Neural crest cell (in vitro differentiated cells): ENCODE results near the gene CHID1. TPM values are rescaled to one million over a fixed set of nuclear protein-coding genes. Genes with fewer than 3 reads are reported as not detected.

ENCODE experiments used
- DNase-seq: peaks from one replicate; pipeline ENCODE4 v3.0.0; 2021; ENCODE audit warnings: low read depth, mixed read lengths, low spot score
- H3K27ac Mint-ChIP-seq: one replicate; pipeline ENCODE4 v1.8.0; 2021; ENCODE audit warnings: mild to moderate bottlenecking, mixed read lengths; ENCODE audit not compliant: unreplicated experiment
- H3K27me3 Mint-ChIP-seq: 2 replicates; pipeline ENCODE4 v1.8.0; 2021; ENCODE audit warnings: low read depth, mild to moderate bottlenecking, mixed read lengths
- H3K36me3 Mint-ChIP-seq: 2 replicates; pipeline ENCODE4 v1.8.0; 2021; ENCODE audit warnings: low read depth, mild to moderate bottlenecking, mixed read lengths
- H3K4me1 Mint-ChIP-seq: 2 replicates; pipeline ENCODE4 v1.8.0; 2021; ENCODE audit warnings: mixed read lengths
- H3K4me3 Mint-ChIP-seq: one replicate; pipeline ENCODE4 v1.8.0; 2021; ENCODE audit warnings: mild to moderate bottlenecking, mixed read lengths
- H3K9me3 Mint-ChIP-seq: 2 replicates; pipeline ENCODE4 v1.8.0; 2021; ENCODE audit warnings: mixed read lengths
- total RNA-seq: library from RNA; stranded (reverse); gene quantifications from 2 replicates; pipeline ENCODE4 v1.2.1, GENCODE V29; 2021
- TF ChIP-seq, protein P1 (sequence below): fragments of 200-600 bp; sonication (generic); conservative IDR thresholded peaks from 2 replicates; pipeline ENCODE4 v1.5.0; 2021; ENCODE audit warnings: antibody characterized with exemption, mild to moderate bottlenecking

Gene CHID1
- total RNA-seq, 1 donor from 2014 or later, result 82.4 TPM

DNA sequence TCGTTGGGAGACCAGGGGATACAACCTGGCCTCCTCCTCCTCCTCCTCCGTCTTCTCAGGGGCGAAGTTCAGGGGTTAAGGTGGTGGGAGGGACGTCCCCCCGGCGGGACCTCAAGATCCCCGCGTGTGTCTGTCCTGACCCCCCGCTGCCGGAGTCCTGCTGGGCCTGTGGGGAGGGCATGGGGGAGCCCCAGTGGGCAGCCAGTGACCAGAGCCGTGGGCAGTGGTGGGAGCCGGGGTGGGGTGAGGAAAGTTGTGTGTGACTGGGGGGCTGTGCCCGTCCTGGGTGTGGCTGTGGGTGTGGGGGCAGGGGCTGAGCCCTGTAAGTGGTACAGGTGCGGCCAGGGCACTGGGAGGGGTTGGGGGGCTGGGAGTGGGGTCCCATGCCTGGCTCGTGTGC is 57.8 kb downstream of the CHID1 start:
- TF ChIP-seq, protein P1, sequence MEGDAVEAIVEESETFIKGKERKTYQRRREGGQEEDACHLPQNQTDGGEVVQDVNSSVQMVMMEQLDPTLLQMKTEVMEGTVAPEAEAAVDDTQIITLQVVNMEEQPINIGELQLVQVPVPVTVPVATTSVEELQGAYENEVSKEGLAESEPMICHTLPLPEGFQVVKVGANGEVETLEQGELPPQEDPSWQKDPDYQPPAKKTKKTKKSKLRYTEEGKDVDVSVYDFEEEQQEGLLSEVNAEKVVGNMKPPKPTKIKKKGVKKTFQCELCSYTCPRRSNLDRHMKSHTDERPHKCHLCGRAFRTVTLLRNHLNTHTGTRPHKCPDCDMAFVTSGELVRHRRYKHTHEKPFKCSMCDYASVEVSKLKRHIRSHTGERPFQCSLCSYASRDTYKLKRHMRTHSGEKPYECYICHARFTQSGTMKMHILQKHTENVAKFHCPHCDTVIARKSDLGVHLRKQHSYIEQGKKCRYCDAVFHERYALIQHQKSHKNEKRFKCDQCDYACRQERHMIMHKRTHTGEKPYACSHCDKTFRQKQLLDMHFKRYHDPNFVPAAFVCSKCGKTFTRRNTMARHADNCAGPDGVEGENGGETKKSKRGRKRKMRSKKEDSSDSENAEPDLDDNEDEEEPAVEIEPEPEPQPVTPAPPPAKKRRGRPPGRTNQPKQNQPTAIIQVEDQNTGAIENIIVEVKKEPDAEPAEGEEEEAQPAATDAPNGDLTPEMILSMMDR, result no peak
- H3K27me3 Mint-ChIP-seq, result peaks cover 25% of the 10 kb centered on the region
- no peaks in the 10 kb centered on the region for H3K9me3 Mint-ChIP-seq
- H3K36me3 Mint-ChIP-seq, result no peaks in the 10 kb centered on the region
- H3K4me1 Mint-ChIP-seq, result peaks cover 5% of the 10 kb centered on the region
- no peak overlapping the region for H3K4me3 Mint-ChIP-seq
- no peak for DNase-seq
- H3K27ac Mint-ChIP-seq, result no peak overlapping the region

DNA sequence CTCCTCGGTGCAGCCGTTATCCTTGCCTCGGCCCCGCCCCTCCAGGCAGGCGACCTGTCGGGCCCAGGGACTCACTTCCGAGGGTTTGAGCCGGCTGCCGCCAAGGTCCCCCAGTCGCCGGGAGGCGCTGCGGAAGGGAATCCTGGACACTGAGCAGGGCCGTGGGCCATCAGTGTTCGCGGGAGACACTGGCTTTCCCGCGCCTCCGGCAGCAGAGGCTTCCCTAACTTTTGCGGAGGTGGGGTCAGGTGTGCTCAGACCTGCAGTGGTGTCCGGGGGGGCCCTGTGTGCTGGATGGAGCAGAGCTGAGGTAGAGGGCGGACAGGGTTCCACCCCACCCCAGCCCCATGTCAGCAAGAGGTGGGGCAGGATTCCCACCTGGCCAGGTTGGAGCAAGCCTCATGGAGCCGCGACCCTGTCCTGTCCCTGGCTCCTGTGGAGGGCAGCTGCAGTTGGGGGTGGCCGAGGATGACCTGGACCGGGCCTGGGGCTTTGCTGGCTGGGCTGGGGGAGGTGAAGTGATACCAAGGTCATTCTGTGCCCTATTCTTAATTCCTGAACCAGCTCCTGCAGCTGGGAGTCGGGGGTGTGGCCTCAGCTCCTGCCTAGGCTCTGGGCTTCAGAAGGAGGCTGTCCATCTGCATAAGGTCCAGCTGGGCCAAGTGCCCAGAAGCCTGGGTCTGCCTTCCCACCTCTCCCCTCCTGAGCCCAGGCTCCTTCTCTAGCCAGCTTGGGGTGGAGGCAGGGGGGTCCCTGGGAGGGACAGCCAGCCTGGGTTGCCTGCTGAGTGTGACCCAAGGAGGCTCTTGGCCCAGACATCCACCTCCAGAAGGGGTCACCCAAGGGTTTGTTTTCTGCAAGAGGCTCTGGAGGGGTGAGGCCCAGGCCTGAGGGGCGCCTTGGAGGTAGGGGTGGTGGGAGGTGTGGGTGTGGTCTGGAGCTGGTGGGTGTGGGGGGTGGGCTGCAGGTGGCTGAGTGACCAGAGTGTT is 59.5 kb downstream of the CHID1 start:
- H3K4me3 Mint-ChIP-seq, result peak overlapping the region; percentile 72
- H3K4me1 Mint-ChIP-seq, result peaks cover 5% of the 10 kb centered on the region
- DNase-seq, result no peak
- no peaks in the 10 kb centered on the region for H3K9me3 Mint-ChIP-seq
- H3K27ac Mint-ChIP-seq, result no peak overlapping the region
- no peaks in the 10 kb centered on the region for H3K36me3 Mint-ChIP-seq
- TF ChIP-seq, protein P1, result no peak
- peaks cover 24% of the 10 kb centered on the region for H3K27me3 Mint-ChIP-seq

DNA sequence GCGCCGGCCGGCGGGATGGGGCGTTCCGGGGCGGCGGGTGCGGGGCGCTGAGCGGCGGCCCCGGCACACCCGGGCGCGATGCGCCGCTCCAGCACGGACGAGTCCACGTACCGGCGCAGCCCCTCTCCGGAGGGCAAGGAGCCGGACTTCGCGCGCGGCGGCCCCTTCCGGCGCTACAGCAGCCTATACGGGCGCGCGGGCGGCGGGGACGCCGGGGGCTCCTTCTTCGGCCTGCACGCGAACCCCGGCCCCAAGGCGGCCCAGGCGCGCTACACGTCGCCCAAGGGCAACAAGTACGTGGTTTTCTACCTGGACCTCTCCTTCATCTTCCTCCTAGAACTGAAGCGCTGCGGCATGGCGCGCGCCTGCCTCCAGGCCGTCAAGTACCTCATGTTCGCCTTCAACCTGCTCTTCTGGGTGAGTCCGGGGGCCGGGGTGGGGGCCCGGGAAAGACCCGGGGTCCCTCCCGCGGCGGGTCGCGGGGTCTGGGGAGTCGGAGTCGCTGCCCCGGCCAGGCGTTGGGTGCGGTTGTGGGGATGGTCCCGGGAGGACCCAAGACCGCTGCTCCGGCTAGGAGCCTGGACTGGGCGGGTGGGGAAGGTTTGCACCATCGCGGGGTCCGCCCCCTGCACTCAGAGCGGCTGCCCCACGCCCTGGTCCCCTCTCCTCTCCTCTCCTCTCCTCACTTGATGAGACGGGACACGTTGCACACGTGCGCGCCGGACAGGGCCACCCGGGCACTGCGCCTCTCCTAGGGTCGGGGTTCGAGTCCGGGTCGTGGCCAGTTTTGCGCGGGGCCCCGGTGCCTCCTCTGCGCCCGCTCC is 60.4 kb downstream of the CHID1 start:
- peaks cover 5% of the 10 kb centered on the region for H3K4me1 Mint-ChIP-seq
- TF ChIP-seq, protein P1, result no peak
- H3K9me3 Mint-ChIP-seq, result no peaks in the 10 kb centered on the region
- H3K36me3 Mint-ChIP-seq, result no peaks in the 10 kb centered on the region
- DNase-seq, result no peak
- no peak overlapping the region for H3K27ac Mint-ChIP-seq
- H3K4me3 Mint-ChIP-seq, result peak overlapping the region; percentile 65
- H3K27me3 Mint-ChIP-seq, result peaks cover 23% of the 10 kb centered on the region

DNA sequence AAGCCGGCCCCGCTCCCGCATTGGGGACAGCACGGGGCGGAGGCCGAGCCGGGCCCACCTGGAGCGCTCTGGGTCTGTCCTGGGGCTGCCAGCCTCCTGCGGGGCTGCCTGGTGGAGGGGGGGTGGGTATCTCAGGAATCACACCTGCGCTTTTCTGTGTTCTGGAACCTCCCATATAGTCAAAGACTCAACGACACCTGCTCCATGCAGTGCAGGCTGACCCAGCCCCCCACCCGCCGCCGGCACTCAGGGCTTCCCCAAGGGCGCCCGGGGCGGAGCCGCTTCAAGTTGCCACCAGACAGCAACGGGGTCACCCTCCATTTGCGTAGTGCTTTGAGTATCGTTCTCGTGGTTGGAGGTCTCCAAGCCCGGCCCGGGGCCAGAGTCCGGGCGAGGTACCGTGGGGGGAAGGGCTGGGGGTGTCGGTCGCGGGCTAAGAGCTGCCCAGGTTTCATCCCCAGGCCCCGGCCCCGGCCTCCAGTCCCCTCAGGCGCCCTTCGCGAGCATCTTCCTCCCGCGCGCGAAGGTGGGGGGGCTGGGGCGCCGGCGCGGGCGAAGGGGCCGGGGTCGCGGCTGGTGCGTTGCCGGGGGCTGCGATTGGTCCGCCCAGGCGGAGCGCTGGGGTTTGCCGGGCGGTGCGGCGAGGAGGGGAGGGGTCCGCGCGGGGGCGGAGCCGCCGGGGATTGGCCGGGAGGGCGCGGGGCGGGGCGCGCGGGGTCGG is 61.3 kb downstream of the CHID1 start:
- Mint-ChIP-seq H3K4me1 (peaks cover 6% of the 10 kb centered on the region), H3K9me3 (no peaks in the 10 kb centered on the region), H3K36me3 (no peaks in the 10 kb centered on the region), H3K27me3 (peaks cover 24% of the 10 kb centered on the region), H3K4me3 (no peak overlapping the region), H3K27ac (no peak overlapping the region)
- TF ChIP-seq, protein P1, result no peak
- peak; percentile 71 for DNase-seq

DNA sequence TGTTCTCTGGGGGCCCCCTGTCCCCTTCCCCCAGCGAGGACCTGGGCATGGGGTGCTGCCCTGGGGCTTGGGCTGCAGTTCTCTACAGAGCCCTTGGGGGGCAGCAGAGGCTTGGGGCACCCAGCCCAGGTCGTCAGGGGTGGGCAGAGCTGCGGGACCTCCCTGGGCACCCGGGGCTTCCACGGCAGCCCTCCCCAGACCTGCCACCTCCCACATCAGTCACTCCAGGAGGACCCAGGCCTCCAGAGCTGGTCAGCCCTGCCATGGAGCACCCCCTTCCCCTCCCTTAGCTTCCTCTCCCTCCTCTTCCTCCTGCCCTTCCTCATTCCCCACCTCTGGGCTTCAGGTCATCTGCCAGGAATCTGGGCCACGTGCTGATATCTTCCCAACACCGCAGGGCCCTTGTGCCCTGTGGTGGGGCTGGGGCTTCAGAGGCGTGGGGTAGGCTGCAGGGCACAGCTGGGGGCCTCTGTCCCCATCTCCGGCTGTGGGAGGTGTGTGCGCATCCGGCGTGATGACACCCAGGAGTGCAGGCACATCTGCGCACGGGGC is 62.2 kb downstream of the CHID1 start:
- Mint-ChIP-seq H3K4me1 (peaks cover 6% of the 10 kb centered on the region), H3K27me3 (peaks cover 28% of the 10 kb centered on the region), H3K9me3 (no peaks in the 10 kb centered on the region), H3K27ac (no peak overlapping the region), H3K36me3 (no peaks in the 10 kb centered on the region), H3K4me3 (peak overlapping the region; percentile 72)
- no peak for DNase-seq
- TF ChIP-seq, protein P1, result peak; percentile 72
